ENCODE measurements around the gene COQ4. TPM values are rescaled to one million over a fixed set of nuclear protein-coding genes. Genes with fewer than 3 reads are reported as not detected.

The COQ4 gene
- total RNA-seq, 1 experiment from 2014 or later = 39.6 TPM

DNA sequence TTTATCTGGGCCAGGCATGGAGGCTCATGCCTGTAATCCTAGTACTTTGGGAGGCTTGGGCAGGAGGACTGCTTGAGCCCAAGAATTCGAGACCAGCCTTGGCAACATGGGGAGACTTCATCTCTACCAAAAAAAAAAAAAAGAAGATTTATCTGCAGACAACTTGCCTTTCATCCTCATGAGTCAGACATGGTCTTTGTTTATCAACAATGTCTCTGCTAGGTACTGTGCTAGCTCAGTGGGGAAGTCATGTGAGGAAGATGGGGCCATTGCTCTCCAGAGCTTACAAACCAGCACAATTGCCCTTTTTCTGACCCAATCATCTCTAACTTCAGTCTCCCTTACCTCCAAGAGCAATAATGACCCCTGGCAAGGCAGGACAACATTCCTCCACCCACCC is 50.1 kb downstream of the COQ4 start:
- DNase-seq (ENCODE audit: low spot score) = no peak

DNA sequence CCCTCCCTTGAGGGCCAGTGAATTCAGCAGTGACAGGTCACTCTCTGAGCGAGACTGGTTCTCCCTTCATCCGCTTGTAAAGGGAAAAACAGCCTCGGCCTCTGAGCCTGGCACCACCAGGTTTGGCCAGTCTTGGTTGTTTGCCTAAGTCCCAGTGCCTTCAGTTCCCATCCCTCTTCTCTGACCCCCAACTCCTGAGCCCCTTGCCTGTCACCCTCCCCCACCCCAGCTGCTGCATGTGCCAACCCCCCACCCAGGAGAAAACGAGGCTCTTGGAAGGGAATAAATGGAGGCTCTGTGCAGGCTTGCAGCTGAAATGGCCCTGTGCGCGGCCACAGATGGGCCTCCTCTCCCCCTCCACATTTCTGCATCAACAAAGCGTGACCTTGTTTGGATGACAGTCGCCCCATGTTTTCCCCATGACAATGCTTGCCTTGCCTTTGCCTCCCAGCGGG is 51.6 kb downstream of the COQ4 start:
- no peak for DNase-seq (ENCODE audit: low spot score)

DNA sequence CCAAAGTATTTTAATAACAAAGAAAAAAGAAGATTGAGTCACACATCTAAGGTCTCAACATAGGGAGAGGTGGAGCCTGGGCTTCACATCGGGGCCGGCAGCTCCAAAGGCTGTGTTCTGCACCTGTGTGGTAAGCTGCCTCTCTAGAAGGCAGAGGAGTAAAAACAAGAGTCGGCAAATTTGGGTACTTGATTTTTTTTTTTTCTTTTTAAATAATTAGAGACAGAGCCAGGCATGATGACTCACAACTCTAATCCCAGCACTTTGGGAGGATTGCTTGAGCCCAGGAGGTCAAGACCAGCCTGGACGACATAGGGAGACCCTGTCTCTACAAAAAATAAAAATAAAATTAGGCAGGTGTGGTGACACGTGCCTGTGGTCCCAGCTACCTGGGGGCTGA is 53.2 kb downstream of the COQ4 start:
- no peak for DNase-seq (ENCODE audit: low spot score)

DNA sequence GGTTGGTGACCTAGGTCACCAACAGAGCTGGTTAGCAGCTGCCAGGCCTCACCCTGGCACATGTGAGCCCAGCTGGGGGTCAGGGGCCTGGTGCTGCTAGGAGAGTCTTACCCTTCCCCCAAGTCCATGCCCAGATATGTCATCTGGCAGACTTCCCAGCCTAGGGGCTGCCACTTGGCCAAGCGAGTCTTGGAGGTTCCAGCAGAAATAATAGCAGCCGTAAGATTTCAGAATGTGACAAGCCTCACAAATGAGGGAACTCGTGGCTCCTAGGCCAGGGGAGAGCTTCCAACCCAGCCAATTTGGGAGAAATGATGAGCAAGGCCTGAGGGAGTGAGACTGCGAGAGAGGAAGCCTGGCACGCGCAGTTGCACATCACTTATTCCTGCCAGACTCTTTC is 59.6 kb downstream of the COQ4 start:
- DNase-seq (ENCODE audit: low spot score) = no peak

DNA sequence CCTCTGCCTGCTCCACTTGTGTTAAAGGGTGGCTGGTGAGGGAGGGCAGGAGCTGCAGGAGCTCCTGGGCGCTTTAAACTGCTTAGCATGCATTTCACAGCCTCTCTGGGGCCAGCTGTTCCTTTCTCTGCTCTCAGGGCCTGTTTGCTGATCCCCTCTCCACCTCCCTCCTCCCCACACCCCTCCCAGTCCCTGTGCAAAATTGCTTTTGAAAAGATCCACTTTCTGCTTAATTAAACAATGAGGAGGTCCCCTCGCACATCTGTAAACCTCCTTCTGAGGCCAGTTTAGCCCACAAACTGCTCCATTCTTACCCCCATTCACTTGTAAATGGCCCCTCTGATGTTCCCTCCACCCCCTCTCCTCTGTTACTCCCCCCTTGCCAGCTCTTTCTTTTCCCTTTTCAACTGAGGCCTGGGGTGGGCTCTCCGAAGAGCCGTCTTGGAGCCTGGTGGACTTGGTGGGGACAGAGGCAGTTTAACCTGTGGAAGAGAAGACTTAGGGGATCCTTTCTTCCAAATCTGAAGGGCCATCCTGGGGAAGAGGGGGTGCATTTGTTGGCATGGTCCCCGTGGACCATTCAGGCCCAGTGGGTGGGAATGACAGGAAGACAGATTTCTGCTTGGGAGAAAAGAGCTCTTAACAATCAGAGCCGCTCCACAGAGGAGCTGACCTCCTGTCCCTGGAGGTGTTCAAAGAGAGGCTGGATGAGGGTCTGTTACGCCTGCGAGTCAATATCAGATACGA is 60.5 kb downstream of the COQ4 start:
- DNase-seq (ENCODE audit: low spot score) = no peak

Other genes starting within 250 kb of the COQ4 start
- 25.7 and 37.0 TPM in 2 replicates for gene PTGES2, start 195.1 kb upstream of the COQ4 start, total RNA-seq (2014; rRNA removed; shearing (Covaris generic))
- gene LCN2, start 173.4 kb upstream of the COQ4 start, total RNA-seq (2014; rRNA removed; shearing (Covaris generic)) = 0.19 TPM in 1 of 2 replicates, not detected in the other
- gene BBLN, start 162.6 kb upstream of the COQ4 start, total RNA-seq (2014; rRNA removed; shearing (Covaris generic)) = 137 and 245 TPM in 2 replicates
- gene CIZ1, start 131.3 kb upstream of the COQ4 start, total RNA-seq (2014; rRNA removed; shearing (Covaris generic)) = 15.5 and 32.0 TPM in 2 replicates
- gene DNM1, start 119.5 kb upstream of the COQ4 start, total RNA-seq (2014; rRNA removed; shearing (Covaris generic)) = 19.7 and 20.0 TPM in 2 replicates
- 40.3 and 56.0 TPM in 2 replicates for gene GOLGA2, start 46.8 kb upstream of the COQ4 start, total RNA-seq (2014; rRNA removed; shearing (Covaris generic))
- 59.5 and 66.7 TPM in 2 replicates for gene SWI5, start 46.6 kb upstream of the COQ4 start, total RNA-seq (2014; rRNA removed; shearing (Covaris generic))
- gene TRUB2, start 392 bp upstream of the COQ4 start, total RNA-seq (2014; rRNA removed; shearing (Covaris generic)) = 13.8 and 15.6 TPM in 2 replicates
- gene SLC27A4, start 17.7 kb downstream of the COQ4 start, total RNA-seq (2014; rRNA removed; shearing (Covaris generic)) = 15.1 and 21.9 TPM in 2 replicates
- gene URM1, start 48.5 kb downstream of the COQ4 start, total RNA-seq (2014; rRNA removed; shearing (Covaris generic)) = 52.3 and 71.9 TPM in 2 replicates
- 19.0 and 20.8 TPM in 2 replicates for gene CERCAM, start 98.0 kb downstream of the COQ4 start, total RNA-seq (2014; rRNA removed; shearing (Covaris generic))
- 28.6 and 30.2 TPM in 2 replicates for gene ODF2, start 133.2 kb downstream of the COQ4 start, total RNA-seq (2014; rRNA removed; shearing (Covaris generic))
- 30.3 and 35.5 TPM in 2 replicates for gene GLE1, start 181.9 kb downstream of the COQ4 start, total RNA-seq (2014; rRNA removed; shearing (Covaris generic))
- gene SPTAN1, start 229.7 kb downstream of the COQ4 start, total RNA-seq (2014; rRNA removed; shearing (Covaris generic)) = 46.5 and 52.8 TPM in 2 replicates